ENCODE measurements around the gene CKAP2L.

CKAP2L gene, protein sequence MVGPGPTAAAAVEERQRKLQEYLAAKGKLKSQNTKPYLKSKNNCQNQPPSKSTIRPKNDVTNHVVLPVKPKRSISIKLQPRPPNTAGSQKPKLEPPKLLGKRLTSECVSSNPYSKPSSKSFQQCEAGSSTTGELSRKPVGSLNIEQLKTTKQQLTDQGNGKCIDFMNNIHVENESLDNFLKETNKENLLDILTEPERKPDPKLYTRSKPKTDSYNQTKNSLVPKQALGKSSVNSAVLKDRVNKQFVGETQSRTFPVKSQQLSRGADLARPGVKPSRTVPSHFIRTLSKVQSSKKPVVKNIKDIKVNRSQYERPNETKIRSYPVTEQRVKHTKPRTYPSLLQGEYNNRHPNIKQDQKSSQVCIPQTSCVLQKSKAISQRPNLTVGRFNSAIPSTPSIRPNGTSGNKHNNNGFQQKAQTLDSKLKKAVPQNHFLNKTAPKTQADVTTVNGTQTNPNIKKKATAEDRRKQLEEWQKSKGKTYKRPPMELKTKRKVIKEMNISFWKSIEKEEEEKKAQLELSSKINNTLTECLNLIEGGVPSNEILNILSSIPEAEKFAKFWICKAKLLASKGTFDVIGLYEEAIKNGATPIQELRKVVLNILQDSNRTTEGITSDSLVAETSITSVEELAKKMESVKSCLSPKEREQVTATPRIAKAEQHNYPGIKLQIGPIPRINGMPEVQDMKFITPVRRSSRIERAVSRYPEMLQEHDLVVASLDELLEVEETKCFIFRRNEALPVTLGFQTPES

DNA sequence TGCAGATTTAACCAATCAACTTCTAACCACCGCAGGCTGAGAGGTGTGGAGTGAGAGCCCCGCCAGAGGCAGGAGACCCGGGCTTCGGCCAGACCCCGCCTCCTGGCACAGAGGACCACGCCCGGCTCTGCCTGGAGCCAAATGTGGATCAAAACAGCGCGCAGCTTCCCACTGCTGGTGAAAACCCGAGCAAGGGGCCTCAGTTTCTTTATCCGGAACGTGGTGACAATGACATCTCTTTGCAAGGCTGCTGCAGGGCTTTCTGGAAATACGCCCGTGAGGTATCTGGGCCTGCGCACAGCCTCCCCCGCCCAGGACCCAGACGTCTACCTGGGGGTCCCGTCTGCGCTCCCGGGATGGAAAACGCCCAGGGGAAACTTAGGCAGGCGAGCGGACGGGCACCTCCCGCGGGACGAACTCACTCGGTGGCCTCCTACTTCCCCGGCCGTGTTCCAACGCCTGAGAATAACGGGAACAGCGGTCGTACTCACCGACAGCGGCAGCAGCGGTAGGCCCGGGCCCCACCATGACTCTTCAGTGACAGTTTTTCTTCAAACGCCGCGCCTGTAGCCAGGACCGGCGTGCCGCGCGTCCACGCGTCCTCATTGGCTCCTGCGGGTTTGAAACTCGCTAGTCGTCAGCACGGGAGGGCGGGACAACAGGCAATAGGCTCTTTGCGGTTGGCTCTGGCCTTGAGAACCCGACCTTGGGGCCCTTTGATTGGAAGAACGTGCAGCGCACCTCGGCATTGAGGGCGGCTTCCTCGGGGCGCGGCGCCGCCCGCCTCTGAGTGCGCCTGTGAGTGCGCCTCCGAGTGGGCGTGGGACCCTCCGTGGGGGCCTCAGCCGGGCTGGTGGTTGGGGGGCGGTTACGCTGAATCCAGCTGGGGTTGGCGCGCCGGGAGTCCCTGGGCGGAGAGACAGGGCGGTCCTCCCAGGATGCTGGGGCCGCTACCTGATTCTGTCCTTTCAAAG is at the start of gene CKAP2L:
Gene CKAP2L, minus strand, starts transcription at position 539 of the 974 bp plus-strand sequence. Its CDS starts 11 bp downstream, at position 528.
- peak; percentile 96 for DNase-seq

DNA sequence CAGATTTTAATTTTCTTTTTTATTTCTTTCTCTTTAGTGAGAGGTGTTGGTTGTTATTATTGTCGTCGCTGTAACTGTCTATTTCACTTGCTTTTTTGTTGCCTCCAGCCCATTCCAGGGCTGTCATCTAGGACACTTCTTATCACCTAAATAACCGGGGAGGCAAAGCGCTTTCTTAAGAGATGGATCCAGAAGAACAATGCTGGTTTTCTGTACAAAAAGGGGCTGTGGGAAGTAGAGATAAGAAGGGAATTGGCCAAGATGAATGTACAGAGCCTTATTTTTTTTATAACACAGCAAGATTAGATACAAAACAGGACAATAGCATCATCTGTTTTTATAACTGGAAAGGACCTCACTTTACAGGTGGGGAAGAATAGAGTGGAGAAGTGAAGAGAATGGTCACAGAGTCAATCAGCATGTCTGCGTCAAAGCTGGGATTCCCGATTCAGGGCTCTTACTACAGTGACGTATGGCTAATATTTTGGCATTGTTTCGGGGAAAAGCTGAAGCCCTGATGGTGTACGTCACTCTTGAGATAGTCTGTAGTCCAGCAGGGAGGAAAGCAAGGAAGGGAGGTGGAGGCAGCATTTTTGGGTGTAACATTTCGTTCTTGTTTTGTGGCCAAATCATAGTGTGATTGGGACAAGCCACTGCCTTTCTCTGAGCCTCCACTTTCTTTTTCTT is 49.0 kb upstream of the CKAP2L start:
- no peak for DNase-seq

DNA sequence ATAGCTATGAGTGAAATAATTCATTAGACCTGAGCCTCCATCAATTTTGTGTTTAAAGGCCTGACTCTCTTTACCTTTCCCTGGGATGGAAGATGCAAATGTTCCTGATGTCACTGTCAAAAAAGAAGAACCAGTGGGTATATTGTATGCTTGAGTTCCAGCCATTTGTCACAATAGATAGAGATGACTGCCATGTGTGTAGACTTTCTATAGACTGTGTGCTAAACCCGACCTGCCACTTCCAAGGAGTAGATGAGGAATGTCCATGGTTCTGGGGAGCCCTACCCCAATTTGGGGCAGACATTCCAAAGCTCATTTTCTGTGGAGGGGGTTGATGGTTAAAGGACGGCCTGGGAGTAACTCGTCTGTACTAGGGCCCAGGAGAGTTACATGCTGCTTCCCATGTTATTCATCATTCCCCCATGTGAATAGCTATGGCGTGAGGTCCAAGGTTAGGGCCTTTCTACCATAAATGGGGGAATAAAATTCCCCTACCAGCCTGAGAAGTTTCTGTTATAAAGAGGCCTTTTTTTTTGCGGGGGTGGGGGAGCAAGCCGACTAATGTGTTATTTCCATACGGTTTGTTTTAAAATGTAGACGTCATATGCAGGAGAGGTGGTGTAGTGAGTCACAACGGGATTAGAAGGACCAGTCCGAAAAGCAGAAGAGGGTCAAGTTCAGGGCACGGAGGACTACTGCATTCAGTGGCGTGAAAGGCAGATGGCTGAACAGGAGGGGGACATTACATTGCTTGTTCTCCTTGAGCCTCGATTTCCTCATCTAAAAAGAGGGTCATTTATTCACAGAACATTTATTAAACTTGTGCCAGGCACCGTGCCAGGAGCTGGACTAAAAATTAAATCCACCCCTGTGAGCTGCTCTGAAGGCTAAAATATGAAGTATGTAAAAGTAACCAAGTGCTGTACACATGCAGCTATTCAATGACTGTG is 48.2 kb upstream of the CKAP2L start:
- no peak for DNase-seq

DNA sequence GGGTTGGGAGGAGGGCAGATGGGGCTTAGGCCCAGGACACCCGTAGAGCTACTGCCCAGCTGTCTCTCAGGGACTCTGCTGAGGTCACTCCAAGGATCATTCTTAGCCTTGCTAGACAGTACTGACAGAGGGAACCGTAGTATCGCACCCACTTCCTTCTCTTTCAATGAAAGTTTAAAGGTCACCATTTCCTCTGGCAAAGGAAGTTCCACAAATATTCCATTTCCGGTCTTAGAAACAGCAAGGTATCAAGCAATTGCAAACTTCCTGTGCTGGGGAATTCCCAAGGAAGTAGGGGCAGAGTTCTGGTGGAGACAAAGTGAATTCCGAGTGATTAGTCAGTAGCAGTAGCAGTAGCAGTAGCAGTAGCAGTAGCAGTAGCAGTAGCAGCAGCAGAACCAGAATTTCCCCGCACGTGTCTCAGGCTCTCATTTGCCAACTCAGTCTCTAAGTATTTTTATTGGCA is 47.5 kb upstream of the CKAP2L start:
- DNase-seq: no peak

DNA sequence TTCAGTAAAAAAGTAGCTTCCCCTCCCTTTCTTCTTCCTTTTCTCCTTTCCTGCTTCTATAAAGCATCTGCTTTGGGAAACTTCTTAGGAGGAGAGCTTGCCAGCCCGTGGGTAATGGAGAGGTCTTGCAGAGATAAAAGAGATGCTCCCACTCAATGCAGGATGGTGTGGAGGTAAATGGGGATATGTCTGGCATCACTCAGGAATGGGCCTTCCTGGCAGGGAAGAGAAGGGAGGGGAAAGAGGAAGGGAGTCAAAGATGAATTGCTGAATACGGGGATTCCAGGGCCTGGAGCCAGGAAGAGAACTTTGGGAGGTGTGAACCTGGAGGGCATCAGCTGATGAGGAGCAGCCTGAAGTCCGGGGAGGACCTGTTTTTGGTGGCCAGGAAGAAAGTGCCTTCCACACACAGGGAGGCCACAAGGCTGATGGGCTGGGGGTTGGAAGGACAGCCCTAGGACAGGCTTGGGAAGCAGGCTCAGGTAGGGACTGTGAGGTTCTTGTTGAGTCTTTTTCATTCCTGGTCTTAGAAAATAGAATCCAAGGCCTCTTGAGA is 46.9 kb upstream of the CKAP2L start:
- no peak for DNase-seq

DNA sequence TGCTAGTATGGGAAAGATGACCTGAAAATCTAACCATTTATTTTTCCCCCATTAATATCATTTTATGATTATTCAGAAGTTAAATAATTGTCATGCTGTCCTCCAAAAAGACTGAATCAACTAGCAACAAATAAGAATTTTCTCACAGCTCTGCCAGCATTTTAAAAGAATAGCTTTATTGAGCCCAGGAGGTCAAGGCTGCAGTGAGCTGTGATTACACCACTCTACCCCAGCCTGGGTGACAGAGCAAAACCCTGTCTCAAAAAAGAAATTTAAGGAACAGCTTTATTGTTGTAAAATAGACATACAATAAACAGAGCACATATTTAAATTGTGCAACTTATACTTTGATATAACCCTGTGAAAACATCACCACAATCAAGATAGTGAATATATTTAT is 44.7 kb upstream of the CKAP2L start:
- DNase-seq: no peak

DNA sequence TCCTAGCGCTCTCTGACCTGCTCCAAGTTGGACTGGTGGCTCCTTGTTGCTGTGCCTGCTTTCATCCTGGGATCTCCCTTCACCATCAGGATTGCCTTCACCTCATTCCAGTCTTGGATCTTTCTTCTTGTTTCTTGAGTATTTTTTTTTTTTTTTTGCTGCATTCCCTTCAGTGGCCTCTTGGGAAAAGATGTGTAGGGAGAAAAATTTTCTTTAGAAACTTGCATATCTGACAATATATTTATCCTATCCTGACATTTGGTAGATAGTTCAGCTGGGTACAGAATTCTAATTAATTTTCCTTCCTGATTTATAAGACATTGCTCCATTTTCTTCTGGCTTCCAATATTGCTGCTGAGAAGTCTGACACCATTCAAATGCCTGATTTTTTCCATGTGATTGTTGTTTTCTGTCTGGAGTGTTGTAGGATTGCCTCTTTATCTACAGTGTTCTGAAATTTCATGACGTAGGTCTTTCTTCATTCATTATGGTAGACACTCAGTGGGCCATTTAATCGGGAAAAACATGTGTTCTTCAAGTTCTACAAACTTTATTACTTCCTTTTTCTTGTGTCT is 42.9 kb upstream of the CKAP2L start:
- DNase-seq: no peak

DNA sequence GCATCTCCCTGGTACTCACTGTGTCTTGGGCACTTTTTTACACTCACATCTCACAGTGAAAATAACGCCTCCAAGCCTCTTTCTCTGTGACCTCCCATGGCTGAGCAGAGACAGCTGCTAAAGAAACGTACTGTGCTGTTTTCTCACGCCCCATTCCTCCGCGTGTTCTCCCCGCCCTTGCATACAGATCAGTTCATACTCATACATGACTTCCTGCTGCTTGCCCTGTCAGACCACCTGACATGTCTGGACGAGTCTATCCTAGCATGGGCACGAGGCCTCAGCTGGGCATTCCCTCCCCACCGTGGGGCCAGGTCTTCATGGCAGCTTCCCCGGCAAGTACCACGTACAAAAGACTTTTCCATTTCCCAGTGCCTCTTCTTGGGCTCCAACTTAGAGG is 41.1 kb upstream of the CKAP2L start:
- DNase-seq: no peak

DNA sequence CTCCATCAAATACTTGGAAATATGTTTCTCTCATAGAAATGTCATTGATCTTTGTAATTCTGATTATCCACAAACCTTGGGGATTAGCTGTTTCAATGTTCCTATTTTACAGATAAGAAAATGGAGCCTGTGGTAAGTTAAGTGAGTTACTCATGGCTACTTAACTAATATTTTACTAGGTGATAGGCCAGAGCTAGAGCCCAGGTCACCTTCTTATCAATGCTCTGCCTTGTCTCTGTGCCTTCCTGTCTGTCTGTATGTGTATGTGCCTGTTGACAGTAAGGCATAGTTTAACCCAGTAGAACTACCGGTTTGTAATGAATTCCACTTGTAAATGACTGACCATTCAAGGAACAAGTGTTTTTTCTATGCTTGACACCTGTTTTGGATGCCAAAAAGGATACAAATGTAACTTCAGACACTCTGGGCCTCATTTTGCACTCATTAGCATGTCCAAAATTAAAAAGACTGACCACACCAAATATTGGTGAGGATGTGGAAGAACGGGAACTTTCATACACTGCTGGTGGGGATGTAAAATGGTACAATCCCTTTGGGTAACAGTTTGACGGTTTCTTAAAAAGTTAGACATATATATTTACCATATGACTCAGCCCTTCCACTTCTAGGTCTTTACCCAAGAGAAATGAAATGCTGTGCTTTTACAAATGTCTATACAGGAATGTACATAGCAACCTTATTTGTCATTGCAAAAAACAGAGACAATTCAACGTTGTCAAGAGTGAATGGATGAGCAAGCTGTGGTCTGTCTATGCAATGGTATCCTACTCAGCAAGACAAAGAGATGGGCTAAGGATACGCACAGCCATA is 39.5 kb upstream of the CKAP2L start:
- no peak for DNase-seq

DNA sequence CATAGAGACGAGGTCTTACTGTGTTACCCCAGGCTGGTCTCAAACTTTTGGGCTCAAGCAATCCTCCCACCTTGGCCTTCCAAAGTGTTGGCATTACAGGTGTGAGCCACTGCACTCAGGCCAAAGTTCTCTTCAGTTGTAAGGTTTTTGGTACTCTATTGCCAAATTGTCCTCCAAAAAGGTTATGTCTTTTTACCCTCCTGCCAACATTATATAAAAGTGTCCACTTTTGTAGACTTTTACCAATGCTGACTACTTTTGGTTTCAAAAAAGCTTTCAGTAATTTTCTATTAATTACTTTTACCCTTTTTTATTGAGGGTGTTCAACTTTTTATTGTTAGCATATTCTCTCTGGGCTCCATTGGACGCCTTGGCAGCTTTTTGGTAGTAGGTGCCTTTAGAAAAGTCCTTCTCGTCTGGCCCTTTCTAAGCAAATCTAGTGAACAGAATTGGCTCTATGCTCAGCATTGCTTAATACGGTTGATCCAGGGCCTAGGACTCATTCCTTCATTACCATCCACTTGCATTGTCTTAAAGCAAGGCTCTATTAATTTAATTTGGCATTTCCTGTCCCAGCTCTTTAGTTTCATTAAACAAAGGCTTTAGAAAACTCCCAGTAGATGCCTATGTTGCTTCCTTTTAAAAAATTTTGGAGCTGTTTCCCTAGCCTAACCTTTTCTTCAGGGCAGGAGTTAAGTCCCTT is 36.6 kb upstream of the CKAP2L start:
- no peak for DNase-seq

DNA sequence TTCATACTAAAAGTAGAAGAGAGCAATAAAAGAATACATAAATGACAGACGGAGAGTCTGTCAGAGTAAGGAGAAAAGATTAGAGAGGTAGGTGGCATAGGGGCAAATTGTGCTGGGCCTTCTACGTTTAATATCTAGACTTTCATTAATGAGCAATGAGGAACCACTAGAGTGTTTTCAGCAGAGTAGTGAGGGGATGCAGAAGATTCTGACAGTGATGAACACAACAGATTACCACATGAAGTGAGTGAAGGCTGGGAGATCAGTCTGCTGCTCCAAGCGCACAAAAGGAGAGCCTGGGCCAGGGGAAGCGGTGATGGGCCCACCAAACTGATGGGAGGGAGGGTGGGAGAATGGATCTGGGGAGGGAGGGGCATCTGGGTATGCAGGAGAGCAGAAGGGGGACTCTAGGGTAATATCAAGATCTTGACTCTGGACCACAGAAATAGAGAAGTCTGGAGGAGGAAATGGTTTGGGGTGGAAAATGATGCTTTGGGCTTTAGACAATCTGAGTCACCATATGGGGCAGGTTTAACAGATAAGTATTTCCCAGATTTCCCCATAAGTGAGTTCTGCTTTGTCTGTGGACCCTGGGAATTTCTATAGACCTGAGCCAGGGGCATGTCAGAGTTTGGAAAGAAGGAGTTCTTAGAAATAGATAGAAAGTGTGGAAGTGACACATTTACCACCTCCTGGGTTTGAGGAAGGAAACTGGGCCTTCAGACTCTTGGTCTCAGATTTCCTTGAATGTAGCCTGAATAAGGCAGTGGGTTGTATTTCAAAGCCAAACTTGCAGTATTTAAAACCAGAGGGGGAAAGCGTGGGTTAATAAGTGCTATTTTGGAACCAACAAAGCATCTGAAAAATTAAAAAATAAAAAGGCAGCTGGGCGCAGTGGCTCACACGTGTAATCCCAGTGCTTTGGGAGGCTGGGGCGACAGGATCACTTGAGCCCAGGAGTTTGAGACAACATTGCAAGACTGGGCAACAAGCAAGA is 34.9 kb upstream of the CKAP2L start:
- no peak for DNase-seq

DNA sequence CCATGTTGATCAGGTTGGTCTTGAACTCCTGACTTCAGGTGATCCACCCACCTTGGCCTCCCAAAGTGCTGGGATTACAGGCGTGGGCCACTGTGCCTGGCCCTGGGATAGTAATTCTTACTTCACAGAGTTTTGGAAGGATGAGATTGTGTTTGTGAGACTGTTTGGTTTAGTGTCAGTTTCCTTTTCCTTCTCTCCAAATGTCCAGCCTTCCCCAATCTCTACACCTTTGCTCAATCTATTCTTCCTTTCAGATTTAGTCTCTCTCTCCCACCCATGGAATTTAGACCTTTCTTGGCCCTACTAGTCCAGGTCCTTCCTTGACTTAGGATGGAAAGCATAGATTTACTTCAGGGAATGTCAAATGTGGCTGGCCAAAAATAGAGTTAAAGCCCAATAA is 32.1 kb upstream of the CKAP2L start:
- DNase-seq: no peak

DNA sequence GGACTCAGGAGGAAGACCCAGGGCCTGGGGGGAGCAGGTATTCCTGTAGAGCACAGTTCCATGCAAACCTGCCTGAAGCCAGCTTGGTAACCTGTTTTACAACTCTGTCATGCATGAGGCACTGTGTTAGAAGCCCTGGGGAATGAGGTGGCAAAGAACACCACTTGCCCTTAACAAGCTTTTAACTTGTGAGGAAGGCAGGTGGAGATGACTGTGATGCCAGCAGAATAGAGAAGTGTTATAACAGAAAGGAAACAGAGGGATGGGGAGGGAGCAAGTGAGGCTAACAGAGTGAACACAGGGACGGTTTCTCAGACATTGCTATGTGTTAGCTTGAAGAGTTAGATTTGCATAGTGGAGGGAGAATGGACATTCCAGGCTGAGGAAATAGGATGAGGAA is 31.4 kb upstream of the CKAP2L start:
- DNase-seq: no peak

DNA sequence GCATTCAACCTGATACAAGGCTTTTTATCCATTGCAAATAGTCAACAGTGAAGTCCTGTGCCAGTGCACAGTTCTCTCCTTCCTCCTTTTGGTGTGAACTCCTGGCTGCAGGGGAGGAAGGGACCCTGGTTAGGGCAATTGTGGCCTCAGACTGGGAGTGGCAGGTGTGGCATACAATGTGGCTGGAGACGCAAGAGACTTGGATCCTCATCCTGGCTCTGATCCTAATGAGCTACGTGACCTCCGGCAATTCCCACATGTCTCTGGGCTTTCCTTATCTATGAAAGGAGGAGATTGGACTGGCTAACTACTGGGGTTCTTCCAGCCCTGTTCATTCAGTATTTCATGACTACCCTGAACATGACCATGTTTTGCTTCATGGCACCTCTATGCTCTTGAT is 30.4 kb upstream of the CKAP2L start:
- DNase-seq: no peak

DNA sequence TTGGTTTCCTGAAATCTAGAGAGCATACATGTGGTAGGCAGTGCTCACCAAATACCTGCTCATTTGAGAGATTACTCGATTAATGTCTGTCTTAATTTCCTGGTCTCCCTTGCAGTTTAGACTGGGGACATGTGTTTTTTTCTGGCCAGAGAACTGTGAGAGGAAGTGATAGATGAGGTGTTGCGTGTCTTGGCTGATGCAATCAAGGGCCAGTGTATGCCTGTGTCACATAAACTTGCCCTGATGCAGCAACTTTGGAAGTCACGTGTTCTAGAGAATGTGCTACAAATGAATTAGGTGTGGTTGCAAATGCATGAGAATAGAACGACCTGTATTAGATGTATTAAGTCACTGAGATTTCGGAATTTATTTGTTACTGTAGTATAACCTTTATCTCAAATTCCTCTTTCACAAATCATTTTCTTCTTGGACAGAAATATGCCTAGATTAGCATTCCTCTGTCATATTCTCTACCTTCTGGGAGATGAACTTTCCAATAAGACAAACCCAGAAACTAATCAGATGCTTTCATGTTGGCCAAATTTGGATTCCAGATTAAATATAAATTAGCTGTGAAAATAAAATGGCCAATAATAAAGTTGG is 29.8 kb upstream of the CKAP2L start:
- DNase-seq: peak; percentile 40

DNA sequence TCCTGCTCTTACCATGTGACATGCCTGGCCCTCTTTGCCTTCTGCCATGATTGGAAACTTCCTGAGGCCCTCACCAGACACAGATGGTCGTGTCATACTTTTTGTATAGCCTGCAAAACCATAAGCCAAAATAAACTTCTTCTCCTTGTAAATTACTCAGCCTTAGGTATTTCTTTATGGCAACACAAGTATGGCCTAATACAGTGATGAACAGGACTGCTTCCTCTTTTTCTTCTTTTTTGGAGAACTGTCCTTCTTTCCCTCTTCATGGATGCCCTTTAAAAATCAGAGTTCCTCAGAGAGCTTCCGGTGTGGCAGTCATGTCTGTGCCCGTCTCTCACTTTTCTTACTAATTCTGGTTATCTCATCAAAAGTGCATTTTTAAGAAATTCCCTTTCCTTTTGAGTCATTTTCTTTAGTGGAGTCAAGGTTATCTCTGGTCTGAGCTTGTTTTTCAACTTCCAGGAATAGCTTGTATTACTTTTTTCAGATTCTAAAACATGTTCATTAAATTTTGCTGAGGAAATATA is 29.1 kb upstream of the CKAP2L start:
- peak; percentile 9 for DNase-seq

DNA sequence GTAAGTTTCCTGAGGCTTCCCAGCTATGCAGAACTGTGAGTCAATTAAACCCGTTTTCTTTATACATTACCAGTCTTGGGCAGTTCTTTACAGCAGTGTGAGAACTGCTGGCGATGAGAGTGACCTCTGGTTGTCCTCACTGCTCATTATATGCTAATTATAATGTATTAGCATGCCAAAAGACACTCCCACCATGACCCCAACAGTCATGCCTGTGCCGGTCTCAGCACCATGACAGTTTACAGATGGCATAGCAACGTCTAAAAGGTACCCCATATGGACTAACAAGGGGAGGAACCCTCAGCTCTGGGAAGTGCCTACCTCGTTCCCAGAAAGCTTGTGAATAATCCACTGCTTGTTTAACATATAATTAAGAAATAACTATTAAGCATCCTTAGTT is 28.0 kb upstream of the CKAP2L start:
- DNase-seq: no peak
